NCI-H774 (cell line): ENCODE measurements around the gene SNHG17.
A peak's percentile ranks its signal among the peaks of the same experiment; 100 is the strongest.
"Not testable (repeated sequence)": the region's sequence is repeated elsewhere in the genome, so short reads cannot be mapped to it uniquely, and the experiment has no call there.

Experiments
- DNase-seq: peaks from one replicate; lab custom pipeline; 2025; lab: John Stamatoyannopoulos, UW

SNHG17 gene

GRCh38 chr20:38447931-38448675 is 13.0 kb upstream of the SNHG17 start:
- DNase-seq, result no peak

GRCh38 chr20:38447251-38447661 is 12.1 kb upstream of the SNHG17 start:
- no peak for DNase-seq

GRCh38 chr20:38446441-38447209 is 11.5 kb upstream of the SNHG17 start:
- DNase-seq, result peak; percentile 89

- no peak for DNase-seq
Measured at GRCh38 chr20:38445901-38446425, 10.8 kb upstream of the SNHG17 start.

- no peak for DNase-seq
Measured at GRCh38 chr20:38445381-38445796, 10.3 kb upstream of the SNHG17 start.

- no peak for DNase-seq
Measured at GRCh38 chr20:38441916-38442315, 6.8 kb upstream of the SNHG17 start.

- not testable (repeated sequence) for DNase-seq
Measured at GRCh38 chr20:38441110-38441509, 6.0 kb upstream of the SNHG17 start.

- DNase-seq, result no peak
Measured at GRCh38 chr20:38437796-38438195, 2.7 kb upstream of the SNHG17 start.

- DNase-seq, result no peak
Measured at GRCh38 chr20:38435555-38435939, 419 bp upstream of the SNHG17 start.

GRCh38 chr20:38434301-38434741 is 807 bp downstream of the SNHG17 start:
- DNase-seq, result no peak

- no peak for DNase-seq
Measured at GRCh38 chr20:38433304-38433972, 1.7 kb downstream of the SNHG17 start.

- DNase-seq, result not testable (repeated sequence)
Measured at GRCh38 chr20:38432870-38433269, 2.3 kb downstream of the SNHG17 start.

GRCh38 chr20:38432292-38432691 is 2.8 kb downstream of the SNHG17 start:
- no peak for DNase-seq

- no peak for DNase-seq
Measured at GRCh38 chr20:38430679-38431325, 4.3 kb downstream of the SNHG17 start.

- DNase-seq, result no peak
Measured at GRCh38 chr20:38429301-38429700, 5.8 kb downstream of the SNHG17 start.

GRCh38 chr20:38428800-38429199 is 6.3 kb downstream of the SNHG17 start:
- no peak for DNase-seq

- DNase-seq, result no peak
Measured at GRCh38 chr20:38427655-38428023, 7.5 kb downstream of the SNHG17 start.

- no peak for DNase-seq
Measured at GRCh38 chr20:38426006-38426897, 8.9 kb downstream of the SNHG17 start.

- DNase-seq, result no peak
Measured at GRCh38 chr20:38424401-38424800, 10.7 kb downstream of the SNHG17 start.

- no peak for DNase-seq
Measured at GRCh38 chr20:38423541-38423940, 11.6 kb downstream of the SNHG17 start.

- DNase-seq, result no peak
Measured at GRCh38 chr20:38421915-38422314, 13.2 kb downstream of the SNHG17 start.
